Dedifferentiated amniotic fluid mesenchymal stem cell (primary cell): ENCODE measurements around the gene ELMOD1.
A peak's percentile ranks its signal among the peaks of the same experiment; 100 is the strongest.

ENCODE experiments used
- DNase-seq: peaks from one replicate; pipeline ENCODE4 v3.0.0-alpha.2; 2016; ENCODE audit errors: extremely low spot score

The ELMOD1 gene

DNA sequence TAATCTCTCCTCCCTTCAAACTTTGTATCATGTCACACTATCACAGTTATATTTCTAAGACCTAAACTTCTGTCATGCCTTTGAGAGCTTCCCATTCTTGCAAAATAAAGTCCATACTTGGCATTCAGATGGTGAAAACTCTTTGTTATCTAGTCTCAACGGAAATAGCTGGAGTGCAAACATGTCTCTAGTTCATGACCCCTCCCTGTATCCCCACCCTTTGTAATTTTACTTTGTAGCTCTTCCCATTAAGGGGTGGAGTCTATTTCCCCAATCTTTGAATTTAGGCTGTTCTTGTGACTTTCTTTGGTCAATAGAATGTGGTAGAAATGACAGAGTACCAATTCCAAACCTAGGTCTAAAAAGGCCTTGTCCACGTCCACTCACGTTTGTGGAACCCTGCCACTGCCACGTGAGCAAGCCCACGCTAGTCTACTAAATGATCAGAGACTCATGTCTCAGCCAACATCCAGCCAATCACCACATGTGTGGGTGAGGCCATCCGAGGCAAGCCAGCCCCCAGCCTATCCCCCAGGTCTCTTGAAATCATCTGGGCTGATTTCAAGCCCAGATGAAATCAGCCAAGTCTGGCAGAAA, 97.5 kb downstream of the ELMOD1 start:
- DNase-seq, result no peak

DNA sequence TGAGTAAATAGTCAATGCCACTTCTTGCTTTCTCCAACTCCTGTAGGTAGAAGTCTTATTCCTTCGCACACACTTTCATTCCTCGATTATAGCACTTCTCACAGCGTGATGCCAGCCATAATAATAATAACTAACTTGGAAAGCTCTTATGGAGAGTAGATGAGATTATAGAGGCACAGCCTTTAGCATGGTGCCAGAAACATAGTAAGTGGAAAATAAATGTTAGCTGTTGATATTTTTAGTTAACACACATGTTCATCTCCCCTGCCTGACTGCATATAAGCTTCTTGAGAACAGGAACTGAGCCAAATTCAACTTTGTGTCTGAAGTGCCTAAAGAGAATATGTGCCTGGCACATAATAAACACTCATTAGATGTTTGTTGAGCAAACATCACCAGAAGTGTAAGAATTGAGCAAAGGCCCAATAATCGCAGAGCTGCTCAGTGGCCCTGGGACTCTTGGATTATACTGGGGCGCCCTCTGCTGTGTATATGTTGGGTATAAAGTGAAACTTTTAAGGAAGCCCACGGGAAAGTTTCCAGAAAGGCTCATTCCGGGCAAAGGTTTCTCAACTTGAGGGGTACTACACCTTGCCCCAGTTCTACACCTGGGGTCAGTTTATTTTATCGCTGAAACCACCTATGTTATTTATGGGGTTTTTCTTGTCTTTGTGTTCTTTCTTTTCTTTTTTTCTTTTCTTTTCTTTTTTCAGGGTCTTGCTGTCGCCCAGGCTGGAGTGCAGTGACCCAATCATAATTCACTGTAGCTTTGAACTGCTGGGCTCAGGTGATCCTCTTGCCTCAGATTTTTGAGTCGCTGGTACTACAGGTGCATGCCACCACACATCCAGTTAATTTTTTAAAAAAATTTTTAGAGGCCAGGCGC, 98.6 kb downstream of the ELMOD1 start:
- DNase-seq, result peak; percentile 64

DNA sequence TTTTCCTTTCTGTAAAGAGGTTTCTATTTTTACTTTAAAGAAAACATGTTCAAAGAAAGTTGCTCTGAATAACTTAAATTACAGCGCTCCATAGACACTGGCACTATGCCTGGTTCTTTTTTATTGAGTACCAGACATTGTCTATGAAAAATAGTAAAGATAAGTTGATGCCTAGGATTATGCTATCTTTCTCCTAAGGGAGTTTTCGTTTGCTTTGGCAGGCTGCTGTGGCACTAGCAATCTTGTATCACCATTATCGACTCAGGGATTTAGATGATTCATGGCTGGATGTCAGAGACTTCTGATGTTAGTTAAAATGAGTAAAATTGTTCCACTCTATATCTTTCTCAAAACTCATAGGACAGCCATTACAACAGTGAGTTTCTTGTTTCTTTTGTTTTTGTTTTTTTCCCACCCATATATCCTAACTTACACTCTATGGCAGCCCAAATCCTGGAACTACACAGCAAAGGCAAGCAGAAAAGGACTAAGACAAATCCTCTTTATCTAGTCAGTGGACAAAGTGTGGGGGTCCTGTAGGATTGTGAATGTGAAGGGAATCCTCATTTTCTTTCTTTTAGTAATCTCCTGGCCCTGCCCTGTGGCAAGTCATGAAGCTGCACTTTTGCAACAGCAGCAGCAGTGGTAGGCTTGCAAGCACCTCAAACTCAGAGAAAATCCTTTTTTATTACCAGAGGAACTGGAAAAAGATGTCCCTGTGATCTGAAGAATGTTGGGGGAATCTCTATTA, 100.2 kb downstream of the ELMOD1 start:
- DNase-seq, result peak; percentile 24

DNA sequence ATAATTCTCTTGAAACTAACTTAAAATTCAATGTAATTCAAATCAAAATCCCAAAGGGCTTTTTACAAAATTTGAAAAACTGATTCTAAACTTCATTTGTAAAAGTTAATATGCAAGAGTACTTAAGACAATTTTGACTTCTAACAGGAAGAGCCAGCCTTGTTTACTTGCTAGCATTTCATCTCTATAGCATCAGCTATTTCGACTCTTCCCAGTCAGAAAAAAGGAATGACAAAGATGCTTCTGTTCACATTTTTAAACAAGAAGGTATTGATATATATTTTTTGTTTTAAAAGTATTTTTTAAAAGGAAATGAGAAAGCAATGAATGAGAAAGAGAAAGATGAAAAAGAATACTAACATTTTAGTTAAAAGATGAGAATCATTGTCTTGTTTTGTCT, 104.5 kb downstream of the ELMOD1 start:
- DNase-seq, result no peak

DNA sequence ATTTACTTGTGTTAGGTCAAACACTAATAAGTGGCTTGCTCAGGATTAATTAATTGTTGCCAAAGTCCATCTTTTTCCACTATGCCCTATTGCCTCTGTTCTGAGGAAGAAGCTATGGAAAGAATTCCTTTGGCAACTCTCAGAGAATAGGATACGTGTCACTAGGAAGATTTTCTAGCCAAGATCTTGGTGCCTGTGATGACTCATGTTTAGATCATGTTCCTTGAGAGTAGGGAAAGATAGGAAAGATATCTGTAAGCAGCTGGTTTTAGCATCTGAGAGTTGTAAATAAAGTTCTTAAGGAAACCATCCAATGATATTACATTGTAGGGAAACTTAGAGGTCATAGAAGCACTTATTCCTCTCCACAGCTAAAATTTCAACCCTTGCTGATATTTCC, 105.2 kb downstream of the ELMOD1 start:
- peak; percentile 81 for DNase-seq

DNA sequence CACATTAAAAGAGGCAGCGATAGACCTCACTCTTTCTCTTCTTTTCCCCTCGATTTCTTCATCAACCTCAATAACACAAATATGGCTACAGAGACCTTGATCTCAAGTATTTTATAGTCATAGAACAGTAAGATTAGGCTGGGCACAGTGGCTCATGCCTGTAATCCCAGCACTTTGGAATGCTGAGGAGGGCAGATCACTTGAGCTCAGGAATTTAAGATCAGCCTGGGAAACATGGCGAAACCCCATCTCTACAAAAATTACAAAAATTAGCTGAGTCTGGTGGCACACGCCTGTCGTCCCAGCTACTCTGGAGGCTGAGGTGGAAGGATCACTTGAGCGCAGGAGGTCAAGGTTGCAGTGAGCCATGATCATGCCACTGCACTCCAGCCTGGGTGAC, 106.3 kb downstream of the ELMOD1 start:
- DNase-seq, result no peak

DNA sequence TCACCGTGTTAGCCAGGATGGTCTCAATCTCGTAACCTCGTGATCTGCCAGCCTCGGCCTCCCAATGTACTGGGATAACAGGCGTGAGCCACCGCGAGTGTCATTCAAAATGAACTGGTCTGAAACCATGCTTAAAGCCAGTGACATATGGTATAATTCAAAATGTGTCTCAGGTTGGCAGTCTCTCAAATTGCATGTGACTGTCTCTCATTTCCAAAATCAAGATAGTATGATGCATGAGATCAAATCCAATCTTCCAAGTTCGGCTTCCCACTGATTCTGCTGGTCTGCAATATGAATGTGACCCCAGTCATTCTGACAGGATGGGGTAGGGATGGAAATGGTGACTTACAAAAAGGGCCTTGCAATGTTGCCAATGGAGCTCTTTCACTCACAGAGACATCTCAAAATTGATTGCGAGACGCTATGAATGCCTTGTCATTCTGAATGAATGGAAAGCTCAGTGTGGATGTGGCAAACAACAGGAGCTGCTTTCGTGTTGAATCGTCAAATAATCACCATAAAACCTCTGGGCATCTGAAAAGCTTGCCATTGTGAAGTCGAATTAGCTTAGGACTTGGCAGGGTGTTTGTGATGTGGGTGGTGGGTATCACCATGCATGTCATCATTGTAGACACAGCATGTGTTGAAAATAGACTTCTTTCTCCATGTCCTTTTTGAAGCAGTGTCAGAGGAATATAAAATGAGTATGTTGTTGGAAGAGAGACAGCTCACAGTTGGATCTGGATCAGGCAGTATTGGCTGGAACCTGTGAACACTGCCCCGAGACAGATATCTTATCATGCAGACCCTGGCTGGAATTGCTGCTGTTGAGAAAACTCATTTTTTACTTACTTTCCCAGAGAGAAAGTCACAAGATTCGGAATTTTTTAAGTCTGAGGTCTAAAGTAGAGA, 108.7 kb downstream of the ELMOD1 start:
- no peak for DNase-seq

DNA sequence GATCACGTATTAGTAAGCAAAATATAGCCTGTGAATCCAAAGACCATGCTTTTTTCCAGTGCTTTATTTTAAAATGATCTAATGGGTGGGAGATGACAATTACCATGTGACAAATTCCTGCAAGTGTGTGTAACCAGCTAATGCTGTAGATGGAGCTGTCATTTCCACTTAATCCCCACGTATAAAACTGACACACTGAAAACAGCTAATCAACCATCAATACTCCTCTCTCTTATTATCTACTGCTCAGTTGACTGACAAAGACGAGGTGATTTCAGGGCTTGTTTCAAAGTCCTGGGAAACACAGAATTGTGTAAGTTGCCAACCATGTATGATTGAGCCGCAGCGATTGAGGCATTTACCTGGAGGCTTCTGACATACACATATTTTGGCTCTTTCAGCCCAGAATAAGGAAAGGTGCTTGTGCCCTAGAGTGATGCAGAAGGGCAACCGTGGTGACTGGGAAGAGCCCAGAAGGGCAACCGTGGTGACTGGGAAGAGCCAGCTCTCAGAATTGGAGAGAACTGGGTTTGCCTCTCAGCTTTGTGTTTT, 111.2 kb downstream of the ELMOD1 start:
- DNase-seq, result no peak

DNA sequence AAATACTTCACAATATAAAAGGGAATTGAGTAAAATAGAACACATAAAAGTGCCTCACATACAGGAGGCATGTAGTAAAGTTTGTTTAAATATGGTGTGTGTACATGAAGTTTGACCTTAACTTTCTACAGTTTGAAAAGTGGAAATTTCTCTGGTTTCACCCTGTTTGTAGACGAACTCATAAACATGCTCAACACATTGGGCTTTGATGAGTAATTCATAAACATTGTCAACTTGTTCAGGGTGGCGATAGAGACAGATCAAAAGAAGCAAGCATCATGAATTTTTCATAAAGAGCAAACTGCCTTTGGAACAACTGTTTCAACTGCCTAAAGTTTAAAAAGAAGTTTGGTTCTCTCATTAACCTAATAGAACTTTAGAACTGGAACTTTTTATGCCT, 111.8 kb downstream of the ELMOD1 start:
- DNase-seq, result no peak

DNA sequence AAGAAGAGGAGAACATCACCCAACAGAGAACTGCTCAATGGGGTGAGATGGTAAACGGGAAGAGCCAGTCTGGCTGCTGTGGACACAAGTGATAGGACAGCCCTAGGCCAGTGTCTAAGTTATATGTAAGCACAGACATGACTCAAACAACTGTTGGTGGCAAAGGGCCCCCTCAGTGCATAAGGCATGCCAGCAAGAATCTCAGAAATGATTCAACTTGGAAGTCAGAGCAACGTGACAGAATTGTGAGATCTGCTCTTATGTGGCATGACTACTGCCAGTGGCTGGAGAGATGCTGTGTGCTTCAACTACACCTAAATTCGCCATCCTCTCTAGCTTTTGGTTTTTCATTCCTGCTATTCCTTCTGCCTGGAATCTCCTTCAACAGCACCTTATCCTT, 113.5 kb downstream of the ELMOD1 start:
- no peak for DNase-seq

DNA sequence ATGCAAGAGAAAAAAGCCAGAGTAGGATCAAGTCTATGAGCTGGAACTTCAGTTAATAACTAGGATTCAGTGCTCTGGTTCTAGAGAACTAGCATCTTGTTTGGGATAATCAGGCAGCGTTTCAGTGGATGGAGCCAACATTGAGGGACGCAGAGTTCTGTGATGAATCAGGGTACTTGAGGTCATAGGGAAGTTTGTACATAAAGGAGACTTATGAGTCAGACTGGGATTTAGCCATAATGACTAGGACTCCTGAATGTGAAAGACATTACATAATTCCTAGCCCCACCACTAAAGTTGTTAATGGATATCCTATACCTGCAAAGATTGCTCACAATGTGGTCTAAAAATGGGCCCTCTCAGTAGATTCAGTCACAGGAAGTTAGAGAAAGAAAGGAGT, 114.1 kb downstream of the ELMOD1 start:
- no peak for DNase-seq

DNA sequence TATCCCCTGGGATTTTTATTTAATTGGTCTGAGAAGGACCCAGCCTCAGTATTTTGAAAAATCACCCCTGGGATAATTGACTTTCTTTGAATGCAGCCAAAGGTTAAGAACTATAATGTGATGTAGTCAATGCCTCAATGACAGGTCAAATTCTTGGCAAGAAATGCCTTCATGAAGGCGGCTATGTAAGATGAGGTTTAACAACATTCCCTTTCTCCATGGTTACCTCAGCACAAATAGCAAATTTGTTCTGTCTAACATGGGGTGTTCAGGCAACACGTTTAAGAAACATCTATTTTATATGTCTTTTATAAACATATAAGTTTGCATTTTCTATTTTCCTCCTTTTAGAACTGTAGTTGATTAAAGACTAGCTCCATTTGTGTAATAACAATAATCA, 115.6 kb downstream of the ELMOD1 start:
- DNase-seq, result no peak

DNA sequence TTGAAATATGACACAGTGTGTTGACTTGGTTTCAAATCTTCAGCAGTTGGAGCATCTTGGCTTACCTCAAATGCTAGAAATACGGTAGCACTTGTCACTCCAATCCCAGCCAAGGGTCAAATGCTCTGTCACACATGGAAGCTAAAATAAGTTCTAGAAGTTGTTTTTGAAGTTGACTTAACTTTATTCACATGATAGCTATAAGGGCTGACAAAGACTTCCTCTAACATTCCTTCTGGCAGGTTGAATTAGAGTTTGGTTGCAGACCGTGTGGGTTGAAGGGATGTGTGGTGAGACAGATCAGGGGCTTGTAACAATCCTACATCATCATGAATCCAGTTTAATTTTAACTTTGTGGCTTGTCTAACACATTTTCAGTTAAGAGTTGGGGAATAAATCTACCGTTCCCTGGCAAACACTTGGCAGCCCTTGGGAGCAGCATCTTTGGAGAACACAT, 116.3 kb downstream of the ELMOD1 start:
- no peak for DNase-seq

DNA sequence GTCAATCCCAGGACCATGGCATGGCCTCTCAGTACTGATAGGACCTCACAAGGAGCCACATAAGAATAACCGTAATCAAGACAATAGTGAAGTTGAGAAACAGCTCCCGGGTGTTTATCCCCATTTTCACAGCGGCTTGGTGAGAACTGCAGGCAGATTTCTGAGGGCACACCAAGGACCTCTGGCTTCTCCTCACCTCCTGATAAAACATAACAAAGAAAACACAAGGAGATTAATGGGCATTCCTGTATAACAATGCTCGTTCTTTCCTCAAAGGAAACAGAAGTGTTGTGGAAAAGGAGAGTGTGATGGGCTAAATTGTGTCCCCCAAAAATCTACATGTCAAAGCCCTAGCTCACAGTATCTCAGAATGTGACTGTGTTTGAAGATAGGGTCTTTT, 116.9 kb downstream of the ELMOD1 start:
- DNase-seq, result no peak

DNA sequence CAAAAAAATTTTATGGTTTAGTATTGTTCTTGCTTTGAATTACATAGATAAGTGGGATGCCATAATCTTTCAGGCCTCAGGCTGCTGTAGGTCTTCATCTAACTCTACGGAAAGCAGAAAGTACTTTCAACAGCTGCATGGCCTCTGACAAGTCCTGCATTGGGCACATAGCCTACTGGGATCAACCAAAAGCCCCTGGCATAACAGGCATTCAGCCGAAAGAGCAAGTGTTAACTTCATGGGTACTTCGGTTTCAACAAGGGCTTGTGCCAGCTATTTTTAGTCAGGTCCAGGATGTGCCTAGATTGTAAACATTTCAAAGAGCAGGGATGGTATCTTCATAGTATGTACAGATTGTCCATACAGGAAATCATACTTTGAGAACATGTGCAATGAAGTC, 117.8 kb downstream of the ELMOD1 start:
- DNase-seq, result no peak

DNA sequence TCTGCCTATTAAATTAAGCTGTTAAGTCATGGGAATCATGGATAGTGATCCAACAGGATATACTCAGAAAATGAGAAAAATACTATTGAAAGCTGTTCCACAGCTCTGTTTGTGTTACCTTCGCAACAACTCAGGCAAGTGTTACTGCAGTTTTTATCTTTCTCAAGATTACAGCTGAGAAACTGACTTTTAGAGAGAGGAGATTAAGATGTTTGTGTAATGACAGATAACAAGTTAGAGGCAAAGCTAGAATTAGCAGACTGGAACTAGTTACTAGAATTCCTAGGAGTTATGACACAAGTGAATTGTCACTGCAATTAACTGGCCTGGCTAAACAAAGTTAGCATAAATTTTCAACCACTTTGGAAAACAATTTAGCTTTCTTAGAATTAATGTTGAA, 119.4 kb downstream of the ELMOD1 start:
- DNase-seq, result no peak

DNA sequence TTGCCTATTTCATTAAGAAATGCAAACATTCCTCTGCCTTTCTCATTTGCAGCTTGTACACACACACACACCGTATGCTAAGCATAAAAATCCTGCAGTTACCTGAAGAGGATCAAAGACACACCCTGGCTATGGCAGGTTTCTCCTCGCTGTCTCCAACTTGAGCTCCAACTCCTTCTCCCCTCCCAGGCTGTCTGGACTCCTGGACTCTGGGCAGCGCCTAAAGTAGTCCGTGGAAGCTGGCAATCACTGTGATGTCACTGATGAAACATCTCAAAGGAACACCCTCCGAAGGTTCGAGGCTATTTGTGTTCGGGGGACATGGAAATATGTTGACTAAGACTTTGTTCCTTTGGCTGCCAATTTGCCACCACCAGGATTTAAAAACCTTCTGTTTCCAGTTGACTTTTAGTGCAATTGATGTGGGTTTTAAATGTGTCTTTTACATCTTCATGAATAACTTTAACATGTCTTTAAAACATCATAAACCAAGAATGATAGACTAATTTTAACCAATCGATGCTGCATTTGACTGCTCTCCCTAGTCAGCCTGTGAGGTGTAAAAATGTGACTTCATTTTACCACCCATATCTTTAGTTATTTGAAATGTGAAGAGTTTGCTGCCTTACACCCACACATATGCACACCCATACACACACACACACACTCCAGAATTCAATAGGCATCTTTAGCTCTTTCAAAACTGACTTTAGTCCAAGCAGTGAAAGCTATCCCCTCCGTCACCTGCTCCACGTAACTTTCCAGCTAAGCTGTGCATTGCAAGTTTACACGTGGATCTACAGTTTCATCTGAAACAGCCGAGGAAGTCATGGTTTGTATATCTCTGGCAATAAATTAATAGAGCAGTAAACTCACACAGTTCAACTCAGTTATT, 121.2 kb downstream of the ELMOD1 start, which contains the start of gene SLN:
Gene SLN, minus strand, starts transcription at position 196 of the 895 bp plus-strand sequence.
- DNase-seq, result no peak

DNA sequence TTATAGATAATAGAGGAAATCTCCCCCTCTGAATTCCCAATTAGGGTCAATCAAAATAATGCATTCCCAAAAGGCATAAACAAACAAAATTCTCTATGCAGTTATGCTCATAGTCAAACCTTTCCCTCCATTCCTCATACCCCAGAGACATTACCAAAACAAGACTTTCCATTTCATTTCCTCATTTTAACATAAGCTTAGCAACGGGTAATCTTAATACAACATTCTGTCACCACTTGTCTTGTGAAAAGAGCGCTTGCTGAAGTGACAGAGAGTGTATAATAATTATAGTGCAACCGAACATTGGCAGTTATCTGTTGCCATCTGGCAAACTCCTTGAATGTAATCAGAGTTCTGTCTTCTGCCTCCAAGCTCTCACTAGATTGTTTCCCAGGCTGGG, 122.1 kb downstream of the ELMOD1 start:
- no peak for DNase-seq
